GM18951 (cell line): Measurements from ENCODE around the gene KIRREL3.
"Not testable (repeated sequence)": the region's sequence is repeated elsewhere in the genome, so short reads cannot be mapped to it uniquely, and the experiment has no call there.

Experiments
- POLR2A ChIP-seq: IDR thresholded peaks from 4 replicates; pipeline ENCODE4 v1.6.1; 2011; ENCODE audit warnings: mild to moderate bottlenecking; ENCODE audit not compliant: insufficient read length, insufficient read depth; ENCODE audit errors: extremely low read depth
- in situ Hi-C: fragments of 300-500 bp; cut with MboI; formaldehyde crosslinking; loops from one replicate; pipeline ENCODE4 v1.12.0; 2022; ENCODE audit warnings: low sequenced_read_pairs, mixed read lengths, inconsistent platforms; ENCODE audit not compliant: unreplicated experiment

KIRREL3 gene

DNA sequence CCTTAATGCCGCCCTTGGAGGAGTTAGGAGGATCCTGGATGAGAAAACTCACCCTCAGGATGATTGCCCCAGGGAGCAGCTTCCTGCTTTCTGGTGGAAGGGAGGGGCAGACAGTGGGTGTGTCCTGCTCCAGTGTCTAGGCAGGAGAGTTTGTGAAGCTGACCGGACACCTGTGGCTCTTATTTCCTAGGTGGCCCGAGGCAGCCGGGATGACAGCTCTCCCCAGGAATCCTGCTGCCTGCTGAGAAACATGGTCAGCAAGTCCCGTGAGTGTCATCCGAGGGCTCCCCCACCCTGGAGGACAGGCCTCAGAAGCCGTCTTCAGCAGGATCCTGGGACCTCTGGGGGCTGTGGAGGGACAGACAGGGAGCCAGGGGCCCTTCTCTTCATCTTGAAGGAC lies 594.7 kb downstream of the KIRREL3 start:
- TF ChIP-seq POLR2A, result no peak
- in situ Hi-C loops, result no loop called here

DNA sequence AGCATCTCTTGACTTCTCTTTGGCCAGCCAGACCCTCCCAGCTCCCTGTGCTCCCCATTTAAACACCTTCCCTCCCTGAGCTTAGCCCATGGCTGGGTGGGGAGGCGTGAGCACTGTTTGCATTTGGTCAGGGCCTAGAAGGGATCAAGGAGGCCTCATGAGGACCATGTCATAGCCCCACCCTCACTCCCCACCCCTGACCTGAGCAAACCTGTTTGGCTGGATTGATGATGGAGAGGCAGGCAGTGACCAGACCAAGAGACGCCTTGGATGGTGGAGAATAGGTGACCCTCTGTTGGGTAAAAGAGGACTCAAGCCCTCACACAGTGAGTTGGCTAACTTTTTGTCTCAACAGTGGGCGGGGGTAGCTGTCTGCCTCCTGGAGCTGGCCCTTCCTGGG lies 595.2 kb downstream of the KIRREL3 start:
- TF ChIP-seq POLR2A, result no peak
- in situ Hi-C loops, result no loop called here

DNA sequence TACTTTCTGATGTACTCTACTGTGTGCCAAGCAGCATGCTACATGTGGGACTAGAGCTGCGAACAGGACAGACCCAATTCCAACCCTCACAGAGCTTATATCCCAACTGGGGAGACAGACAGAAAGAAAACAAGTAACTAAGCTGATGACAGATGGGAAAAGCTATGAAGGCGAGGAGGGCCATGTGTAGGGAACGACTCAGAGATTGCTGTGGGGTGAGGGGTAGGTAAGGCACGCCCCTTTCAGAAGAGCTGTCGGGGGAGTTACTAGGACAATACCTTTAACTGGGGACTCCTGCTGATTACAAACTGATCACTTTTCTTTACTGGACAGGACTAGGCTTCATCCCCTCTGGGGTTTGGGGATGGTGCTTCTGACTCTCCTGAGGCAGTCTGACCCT lies 596.2 kb downstream of the KIRREL3 start:
- in situ Hi-C loops, result no loop called here
- no peak for TF ChIP-seq POLR2A

DNA sequence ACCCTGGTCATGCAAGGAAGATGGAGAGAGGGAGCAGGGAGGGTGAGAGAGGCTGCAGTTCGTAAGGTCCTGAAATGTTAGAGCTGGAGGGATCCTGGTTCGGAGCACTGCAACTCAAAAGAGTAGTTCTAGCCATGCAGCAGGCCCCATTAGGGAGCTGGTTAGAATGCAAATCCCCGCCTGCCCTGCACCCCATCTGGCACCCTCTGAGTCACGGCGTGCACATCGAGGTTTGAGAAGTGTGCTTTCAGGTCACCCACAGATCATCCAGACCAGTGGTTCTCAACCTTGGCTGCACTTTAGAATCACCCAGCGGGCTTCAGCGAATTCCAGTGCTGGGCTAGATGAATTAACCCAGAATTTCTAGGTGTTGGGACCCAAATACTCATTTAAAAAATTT lies 596.9 kb downstream of the KIRREL3 start:
- in situ Hi-C loops, result no loop called here
- no peak for TF ChIP-seq POLR2A

DNA sequence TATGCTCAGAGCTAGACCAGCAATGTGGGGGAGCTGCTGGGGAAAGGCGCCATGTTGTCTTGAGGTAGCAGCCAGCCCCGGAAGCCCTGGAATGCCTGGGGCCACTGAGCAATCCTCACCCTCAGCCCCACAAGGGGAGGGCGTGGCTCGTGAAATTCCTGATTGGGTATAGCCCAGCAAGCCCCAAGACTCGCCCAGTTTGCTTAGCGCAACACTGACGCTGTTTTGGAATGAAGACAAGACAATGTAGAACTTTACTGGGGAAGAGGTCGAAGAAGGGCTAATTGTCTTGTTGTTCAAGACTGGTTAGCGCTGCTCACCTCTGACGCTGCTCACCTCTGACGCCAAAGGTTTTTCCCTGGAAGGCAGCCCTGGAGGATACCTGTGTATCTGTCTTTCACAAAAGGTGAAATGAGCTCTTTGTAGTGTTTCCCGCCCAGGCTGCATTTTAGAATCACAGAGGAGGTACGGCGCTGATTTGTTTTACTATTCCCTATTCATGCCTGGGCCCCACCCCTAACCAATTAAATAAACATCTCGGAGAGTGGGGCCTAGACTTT lies 597.5 kb downstream of the KIRREL3 start:
- no peak for TF ChIP-seq POLR2A
- in situ Hi-C loops, result no loop called here

DNA sequence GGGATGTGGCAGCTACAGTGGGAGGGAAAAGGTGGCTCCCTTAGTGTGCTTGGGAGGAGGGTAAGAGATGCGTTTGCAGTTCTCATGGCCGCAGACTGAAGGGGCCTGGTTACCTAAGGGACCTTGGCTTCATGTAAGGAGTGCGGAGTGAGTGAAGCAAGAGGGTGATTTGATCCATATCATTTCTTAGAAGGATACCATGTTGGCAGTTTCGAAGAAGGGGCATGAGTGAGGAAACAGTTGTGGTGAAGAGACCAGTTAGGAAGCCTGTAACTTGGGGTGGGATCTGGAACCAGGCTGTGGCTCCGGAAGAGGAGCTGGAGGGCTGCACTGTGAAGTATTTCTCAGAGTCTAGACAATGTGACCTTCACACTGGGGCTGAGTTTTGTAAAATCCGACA lies 600.1 kb downstream of the KIRREL3 start:
- TF ChIP-seq POLR2A, result no peak
- in situ Hi-C loops, result no loop called here

DNA sequence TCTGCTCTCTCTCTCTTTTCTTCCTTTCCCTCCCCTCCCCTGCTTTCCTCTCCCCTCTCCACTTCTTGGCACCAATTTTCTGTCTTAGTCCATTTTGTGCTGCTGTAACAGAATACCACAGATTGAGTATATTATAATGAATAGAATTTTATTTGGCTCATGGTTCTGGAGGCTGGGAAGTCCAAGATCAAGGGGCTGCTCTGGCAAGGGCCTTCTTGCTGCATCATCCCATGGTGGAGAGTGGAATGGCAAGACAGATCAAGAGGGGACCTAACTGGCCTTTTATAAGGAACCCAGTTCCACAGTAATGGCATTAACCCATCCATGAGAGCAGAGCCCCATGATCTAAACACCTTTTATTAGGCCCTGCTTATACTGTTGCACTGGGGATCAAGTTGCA lies 600.6 kb downstream of the KIRREL3 start:
- in situ Hi-C loops, result no loop called here
- TF ChIP-seq POLR2A, result no peak

DNA sequence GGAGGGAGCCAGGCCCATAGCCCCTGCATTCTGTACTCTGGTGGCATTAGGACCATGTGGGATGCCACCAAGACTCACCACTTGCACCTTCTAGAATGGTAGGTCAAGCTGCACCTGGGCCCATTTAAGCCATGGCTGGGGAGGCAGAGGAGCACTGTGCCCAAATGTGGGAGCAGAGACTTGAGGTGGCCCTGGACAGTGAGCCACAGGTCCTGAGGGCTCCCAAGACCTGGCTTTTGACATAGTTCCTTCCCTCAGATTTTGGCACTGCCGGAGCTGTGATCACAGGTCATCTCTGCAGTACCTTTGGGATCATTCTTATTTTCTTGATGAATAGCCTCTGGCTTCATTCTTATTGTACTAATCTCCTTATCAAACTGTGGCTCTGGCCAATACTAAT lies 601.8 kb downstream of the KIRREL3 start:
- in situ Hi-C loops, result no loop called here
- no peak for TF ChIP-seq POLR2A

DNA sequence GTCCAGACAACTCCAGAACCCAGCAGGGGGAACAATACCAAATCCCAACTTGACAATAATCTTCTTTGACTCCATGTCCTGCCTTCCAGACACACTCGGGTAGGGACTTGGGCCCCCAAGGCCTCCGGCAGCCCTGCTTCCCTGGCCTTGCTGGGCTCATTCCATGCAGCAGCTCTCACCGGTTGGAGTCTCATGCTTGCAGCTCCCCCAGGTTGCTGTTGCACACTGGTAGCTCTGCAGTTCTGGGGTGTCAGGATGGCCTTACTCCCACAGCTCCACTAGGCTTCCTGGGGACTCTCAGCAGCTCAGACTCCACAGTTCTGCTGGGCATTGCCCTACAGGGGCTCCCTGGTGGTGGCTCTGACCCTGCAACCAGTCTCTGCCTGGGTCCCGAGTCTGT lies 602.3 kb downstream of the KIRREL3 start:
- TF ChIP-seq POLR2A, result no peak
- in situ Hi-C loops, result no loop called here

DNA sequence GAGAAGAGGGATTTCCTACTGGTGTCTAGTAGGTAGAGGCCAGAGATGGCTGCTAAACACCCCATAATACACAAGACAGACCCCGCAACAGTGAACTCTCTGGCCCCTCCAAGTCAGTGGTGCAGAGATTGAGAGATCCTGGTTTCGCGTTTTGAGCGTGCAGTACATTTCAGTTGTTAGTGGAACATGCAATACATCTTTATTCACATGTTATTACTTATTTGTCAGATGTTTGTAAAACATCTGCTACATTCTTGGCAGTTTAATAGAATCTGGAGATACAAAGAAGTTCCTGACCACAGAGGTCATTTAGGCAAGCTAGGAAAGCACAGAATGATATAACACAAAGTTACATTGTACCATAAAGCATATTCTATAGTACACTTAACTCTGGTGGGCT lies 603.6 kb downstream of the KIRREL3 start:
- no peak for TF ChIP-seq POLR2A
- in situ Hi-C loops, result no loop called here

DNA sequence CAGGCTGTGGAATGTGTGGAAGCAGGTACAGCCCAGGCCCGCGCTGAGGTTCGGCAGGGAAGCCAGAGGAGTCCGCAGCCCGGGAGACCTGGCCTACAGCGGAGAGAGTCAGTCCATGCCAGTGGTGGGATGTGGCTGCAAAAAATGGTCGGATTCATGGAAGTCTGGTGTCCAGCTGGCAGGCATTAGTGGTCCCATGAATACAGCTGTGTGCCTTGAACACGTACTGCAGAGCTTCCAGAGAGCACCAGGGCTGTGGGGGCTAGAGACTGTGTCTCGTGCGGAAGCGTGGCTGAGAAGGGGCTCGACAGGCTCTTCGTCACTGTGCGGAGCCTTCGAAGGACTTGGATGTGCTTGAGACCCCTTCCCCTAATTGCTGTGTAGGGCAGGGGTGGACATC lies 604.3 kb downstream of the KIRREL3 start:
- in situ Hi-C loops, result not testable (repeated sequence)

DNA sequence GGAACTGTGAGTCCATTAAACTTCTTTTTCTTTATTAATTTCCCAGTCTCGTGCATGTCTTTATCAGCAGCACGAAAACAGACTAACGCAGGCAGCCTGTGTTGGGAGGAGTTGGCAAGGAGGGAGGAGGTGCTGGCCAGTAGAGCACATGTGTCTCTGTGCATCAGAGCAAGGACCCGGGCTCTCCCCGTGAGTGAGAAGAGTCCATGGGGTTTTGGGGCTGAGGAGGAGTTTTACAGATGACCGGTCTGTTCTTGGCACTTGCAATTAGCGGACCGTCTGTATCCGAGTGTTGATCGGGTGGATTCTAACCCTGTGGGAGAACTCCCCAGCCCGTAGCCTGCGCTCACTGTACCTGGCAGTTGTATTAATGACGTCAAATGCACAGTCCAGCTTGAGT lies 604.8 kb downstream of the KIRREL3 start:
- in situ Hi-C loops, result not testable (repeated sequence)

DNA sequence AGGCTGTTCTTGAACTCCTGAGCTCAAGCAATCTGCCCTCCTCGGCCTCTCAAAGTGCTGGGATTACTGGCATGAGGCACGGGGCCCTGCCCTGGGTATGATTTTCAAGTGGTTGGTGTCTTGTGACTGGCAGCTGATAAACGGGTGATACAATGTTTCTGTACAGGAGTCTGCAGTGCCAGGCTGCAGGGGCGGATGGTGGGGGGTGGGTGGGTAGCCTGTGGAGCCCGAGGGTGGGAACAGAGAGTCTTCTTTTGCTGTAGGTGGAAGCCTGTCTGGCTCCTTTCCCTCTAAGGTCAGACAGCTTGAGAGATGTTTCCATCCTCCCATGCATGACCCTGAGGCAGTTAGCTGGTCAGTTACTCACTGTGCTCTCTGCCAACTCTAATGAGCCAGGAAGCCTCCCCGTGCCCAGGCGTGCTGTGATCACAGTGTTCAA lies 605.9 kb downstream of the KIRREL3 start:
- in situ Hi-C loops, result not testable (repeated sequence)

DNA sequence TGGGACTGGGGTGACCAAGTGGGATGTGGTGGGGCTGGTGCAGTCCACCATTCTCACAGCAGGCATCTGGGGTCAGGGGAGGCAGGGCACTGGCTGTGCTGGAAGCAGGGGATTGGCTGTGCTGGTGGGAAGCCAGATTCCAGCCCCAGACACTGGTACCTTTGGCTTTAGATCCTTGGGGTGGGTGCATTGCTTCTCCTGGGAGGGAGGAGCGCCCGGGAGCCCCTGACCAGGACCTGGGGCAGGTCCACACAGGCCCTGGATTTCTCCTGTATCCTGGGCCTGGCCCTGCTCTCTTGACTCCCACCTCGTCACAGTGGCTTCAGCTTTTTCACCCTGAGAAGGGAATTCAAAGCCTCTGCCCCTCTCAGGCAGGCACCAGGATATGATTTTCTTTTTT lies 606.5 kb downstream of the KIRREL3 start:
- in situ Hi-C loops, result no loop called here
- TF ChIP-seq POLR2A, result no peak

DNA sequence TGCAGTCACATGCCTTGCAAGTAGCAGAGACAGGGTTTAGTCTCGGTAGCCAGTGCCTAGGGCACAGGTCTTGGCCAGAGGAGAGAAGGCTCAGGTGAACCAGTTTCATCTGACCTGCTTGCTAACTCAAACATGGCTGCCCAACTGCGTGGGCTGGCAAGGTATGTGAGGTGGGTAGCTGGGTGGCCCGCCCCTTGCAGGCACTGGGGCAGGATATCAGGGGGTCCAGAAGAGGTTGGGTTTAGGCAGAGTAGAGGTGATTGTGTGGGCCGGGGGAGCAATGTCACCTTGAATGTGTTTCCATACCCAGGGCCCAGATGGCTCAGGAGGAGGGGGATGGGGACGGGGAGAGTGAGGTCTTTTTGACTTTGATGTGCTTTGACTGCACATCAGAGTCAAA lies 607.4 kb downstream of the KIRREL3 start:
- no peak for TF ChIP-seq POLR2A
- in situ Hi-C loops, result no loop called here
